HG03378 (cell line): ENCODE data around the gene PARD3B.

Experiments
- ATAC-seq: cut with Tn5 transposase; IDR thresholded peaks from one replicate; pipeline ENCODE4 v1.9.1; 2021; ENCODE audit warnings: mild to moderate bottlenecking, moderate library complexity; ENCODE audit not compliant: unreplicated experiment

The PARD3B gene

GRCh38 chr2:204876311-204876710 is 331.0 kb downstream of the PARD3B start:
- no peak for ATAC-seq

- ATAC-seq: no peak
Measured at GRCh38 chr2:204877691-204878090, 332.4 kb downstream of the PARD3B start.

- ATAC-seq: no peak
Measured at GRCh38 chr2:204880928-204881327, 335.7 kb downstream of the PARD3B start.

- ATAC-seq: no peak
Measured at GRCh38 chr2:204881655-204882054, 336.4 kb downstream of the PARD3B start.

GRCh38 chr2:204885747-204886146 is 340.5 kb downstream of the PARD3B start:
- ATAC-seq: no peak

- ATAC-seq: no peak
Measured at GRCh38 chr2:204886713-204887112, 341.4 kb downstream of the PARD3B start.

GRCh38 chr2:204888222-204888621 is 342.9 kb downstream of the PARD3B start:
- ATAC-seq: no peak

GRCh38 chr2:204890680-204891079 is 345.4 kb downstream of the PARD3B start:
- no peak for ATAC-seq

GRCh38 chr2:204891739-204892138 is 346.5 kb downstream of the PARD3B start:
- no peak for ATAC-seq

- no peak for ATAC-seq
Measured at GRCh38 chr2:204892506-204893255, 347.4 kb downstream of the PARD3B start.

- ATAC-seq: no peak
Measured at GRCh38 chr2:204896146-204896545, 350.9 kb downstream of the PARD3B start.

- no peak for ATAC-seq
Measured at GRCh38 chr2:204897561-204897960, 352.3 kb downstream of the PARD3B start.

GRCh38 chr2:204898928-204899640 is 353.8 kb downstream of the PARD3B start:
- ATAC-seq: no peak

GRCh38 chr2:204899983-204900382 is 354.7 kb downstream of the PARD3B start:
- no peak for ATAC-seq

GRCh38 chr2:204900487-204900886 is 355.2 kb downstream of the PARD3B start:
- ATAC-seq: no peak

- no peak for ATAC-seq
Measured at GRCh38 chr2:204900910-204901309, 355.6 kb downstream of the PARD3B start.

- ATAC-seq: no peak
Measured at GRCh38 chr2:204901591-204901990, 356.3 kb downstream of the PARD3B start.

- ATAC-seq: no peak
Measured at GRCh38 chr2:204909791-204910190, 364.5 kb downstream of the PARD3B start.

- ATAC-seq: no peak
Measured at GRCh38 chr2:204913312-204913711, 368.0 kb downstream of the PARD3B start.

GRCh38 chr2:204913854-204914464 is 368.7 kb downstream of the PARD3B start:
- no peak for ATAC-seq

- ATAC-seq: no peak
Measured at GRCh38 chr2:204914708-204915107, 369.4 kb downstream of the PARD3B start.
